Measurements from ENCODE around the gene LGI4.

DNA sequence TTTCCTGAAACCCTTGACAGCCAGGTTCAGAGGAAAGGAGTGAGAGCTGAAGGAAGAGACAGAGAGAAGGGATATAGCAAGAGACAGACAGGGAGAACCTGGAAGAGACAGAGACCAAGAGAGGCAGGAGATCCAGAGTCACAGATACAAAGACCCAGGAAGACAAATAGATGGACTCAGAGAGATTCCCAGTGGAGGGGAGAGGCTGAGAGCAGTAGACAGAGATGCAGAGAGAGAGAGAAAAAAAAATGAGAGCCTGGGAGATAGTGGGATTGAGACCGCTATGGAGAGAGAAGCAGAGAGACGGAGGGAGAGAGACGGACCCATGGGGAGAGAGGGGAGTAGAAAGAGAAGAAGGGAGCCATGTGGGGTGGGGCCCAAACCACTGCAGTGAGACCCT, 9.0 kb upstream of the LGI4 start:
- TF ChIP-seq, protein P1, sequence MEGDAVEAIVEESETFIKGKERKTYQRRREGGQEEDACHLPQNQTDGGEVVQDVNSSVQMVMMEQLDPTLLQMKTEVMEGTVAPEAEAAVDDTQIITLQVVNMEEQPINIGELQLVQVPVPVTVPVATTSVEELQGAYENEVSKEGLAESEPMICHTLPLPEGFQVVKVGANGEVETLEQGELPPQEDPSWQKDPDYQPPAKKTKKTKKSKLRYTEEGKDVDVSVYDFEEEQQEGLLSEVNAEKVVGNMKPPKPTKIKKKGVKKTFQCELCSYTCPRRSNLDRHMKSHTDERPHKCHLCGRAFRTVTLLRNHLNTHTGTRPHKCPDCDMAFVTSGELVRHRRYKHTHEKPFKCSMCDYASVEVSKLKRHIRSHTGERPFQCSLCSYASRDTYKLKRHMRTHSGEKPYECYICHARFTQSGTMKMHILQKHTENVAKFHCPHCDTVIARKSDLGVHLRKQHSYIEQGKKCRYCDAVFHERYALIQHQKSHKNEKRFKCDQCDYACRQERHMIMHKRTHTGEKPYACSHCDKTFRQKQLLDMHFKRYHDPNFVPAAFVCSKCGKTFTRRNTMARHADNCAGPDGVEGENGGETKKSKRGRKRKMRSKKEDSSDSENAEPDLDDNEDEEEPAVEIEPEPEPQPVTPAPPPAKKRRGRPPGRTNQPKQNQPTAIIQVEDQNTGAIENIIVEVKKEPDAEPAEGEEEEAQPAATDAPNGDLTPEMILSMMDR (IDR thresholded peaks at IDR 0.05; ENCODE audit: insufficient read depth, low read length, poor library complexity, severe bottlenecking): no peak
- TF ChIP-seq EZH2phosphoT487 (conservative IDR thresholded peaks at IDR 0.05; ENCODE audit: low read length): no peak
